Measurements from ENCODE around the gene TMEM63B.

DNA sequence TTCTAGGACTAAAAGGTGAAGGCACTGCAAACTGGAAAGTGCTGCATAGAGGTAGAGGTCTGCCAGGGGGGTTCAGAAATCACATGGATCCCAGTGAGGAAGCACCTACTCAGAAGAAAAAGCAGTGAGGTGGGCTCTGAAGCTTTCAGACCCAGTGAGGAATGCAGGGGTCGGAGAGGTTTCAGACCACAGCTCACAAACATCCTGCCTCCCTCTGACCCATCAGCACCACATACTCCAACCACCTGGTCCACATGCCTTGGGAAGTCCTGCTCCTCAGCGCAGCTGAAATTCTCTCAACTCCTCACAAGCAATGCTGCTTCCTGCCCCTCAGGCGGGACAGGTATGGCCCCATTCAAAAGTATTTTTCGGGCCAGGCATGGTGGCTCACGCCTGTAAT lies 20.3 kb upstream of the TMEM63B start:
- no peak for TF ChIP-seq POLR2A (IDR thresholded peaks at IDR 0.05; ENCODE audit: low read length)
- no peak for TF ChIP-seq GATA1 (IDR thresholded peaks at IDR 0.05; ENCODE audit: low read depth, low read length)
